Measurements from ENCODE around the gene PDGFD.

The PDGFD gene

DNA sequence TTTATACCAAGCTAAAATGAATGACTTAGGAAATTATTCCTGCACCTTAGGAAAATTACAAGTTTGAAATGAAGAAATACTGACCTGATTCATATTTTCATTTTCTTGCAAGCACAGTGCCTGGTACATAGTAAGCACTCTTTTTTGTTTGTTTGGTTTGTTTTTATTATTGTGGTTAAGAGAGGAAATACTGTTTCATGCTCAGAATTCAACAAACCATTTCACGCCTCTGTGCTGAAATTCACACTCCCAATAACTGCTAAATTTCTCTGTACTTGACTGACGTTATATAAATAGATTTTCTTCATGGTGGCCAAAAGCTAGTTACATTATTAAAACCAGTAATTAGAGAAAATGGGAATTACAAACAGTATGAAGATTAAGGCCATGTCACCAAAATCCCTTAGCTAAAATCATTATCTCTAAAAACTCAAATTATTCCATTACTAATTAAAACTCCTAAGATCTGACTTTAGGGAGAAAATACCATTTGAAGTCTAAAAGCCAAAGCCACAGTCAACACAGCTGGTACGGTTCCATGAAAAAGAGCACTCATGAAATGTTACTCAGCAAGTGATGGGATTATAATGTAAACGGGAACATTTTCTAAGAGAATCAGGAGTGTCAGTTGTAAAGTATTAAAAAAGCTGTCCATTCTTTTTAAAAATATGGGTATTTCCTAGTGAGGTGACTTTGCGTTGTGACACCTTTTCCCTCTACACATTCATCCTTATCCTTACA lies 205.3 kb downstream of the PDGFD start:
- no peak for DNase-seq (ENCODE audit: low read depth)

DNA sequence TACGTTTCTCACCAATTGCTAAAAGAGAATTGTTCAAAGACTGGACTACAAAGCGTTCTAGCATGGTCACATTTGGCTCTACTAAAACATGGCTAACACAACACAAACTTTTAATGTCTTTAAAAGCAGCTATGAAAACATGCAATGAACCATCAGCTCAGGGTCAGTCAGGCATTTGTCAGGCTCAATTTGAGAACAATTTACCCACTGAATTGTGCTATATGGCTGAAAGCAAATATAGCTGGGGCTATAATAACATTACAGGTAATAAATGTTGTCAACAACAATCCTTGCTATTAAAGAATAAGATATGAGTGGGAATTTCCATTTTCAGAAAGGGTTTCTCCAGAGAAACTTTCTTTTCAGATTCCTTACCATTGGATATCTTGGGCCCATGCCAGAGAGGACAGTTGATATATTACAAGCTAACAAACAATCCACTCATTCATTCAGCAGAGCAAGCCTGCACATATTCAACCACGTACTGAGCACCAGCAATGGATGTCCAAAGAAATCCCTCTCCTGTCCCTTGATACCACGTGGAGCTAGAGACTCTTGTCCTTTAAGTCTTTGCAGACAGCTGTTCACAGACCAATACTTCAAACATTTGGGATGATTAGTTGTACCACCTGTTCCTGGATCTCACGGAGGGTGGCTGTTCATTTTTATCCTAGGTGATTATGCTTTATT lies 210.0 kb downstream of the PDGFD start:
- no peak for DNase-seq (ENCODE audit: low read depth)

DNA sequence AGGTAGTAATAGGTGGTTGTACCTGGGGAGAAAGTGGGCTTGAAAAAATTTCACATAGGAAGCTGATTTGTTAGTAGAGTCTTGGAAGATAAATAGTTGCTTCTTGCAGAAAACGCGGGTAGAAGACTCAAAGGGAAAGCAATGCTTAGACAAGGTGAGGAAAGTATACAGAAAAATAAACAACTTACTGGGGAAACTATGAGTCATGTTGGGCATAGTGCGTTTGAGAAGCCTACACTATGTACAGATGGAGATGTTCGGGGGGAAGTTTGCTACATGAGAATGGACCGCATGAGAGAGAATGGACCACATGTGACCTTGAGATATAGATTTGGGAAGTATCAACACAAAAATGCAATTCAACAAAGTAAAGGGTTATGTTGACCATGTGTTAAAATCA lies 214.2 kb downstream of the PDGFD start:
- no peak for DNase-seq (ENCODE audit: low read depth)

DNA sequence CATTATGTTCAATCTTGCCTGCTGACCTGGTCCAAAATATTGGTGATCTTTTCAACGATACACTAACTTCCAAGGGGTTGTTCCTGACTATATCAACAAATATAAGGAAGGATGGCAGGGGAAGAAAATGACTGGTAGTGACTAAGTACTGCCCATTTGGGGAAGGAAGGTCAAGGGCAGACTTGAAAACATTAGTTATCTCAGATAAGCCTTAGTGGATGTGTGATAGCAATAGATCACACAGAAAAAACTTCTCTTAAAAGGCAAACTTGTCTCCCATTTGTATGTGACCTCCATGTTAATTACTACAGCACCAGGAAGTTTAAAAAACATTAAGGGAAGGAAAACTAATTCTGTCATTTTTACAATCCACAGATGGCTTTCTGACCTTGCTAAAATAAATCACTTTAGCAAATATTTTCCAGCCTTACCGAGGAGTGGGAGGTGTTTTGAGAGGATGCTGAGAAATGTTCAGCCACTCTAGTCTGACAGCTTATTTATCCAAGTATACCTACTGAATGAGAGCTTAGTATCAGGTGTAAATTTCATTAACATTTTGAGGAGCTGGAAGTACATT lies 215.7 kb downstream of the PDGFD start:
- no peak for DNase-seq (ENCODE audit: low read depth)

DNA sequence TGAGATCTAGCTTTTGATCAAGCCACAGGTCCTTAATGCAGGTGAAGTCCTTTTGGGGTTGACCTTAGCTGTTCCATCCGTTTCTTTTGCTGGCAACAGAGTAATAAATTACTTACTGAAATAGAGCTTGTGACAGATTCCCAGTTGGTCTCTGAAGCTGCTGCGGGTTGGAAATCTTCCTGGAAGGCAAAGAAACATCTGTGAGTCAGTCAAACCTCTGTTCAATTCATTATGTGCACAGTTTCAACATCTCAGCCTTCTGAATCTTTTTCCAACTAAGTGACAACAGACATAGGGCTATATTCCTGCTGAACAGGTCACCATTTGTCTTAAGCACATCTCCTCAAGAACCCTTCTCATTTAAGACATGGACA lies 216.4 kb downstream of the PDGFD start:
- peak; percentile 37 for DNase-seq (ENCODE audit: low read depth)

DNA sequence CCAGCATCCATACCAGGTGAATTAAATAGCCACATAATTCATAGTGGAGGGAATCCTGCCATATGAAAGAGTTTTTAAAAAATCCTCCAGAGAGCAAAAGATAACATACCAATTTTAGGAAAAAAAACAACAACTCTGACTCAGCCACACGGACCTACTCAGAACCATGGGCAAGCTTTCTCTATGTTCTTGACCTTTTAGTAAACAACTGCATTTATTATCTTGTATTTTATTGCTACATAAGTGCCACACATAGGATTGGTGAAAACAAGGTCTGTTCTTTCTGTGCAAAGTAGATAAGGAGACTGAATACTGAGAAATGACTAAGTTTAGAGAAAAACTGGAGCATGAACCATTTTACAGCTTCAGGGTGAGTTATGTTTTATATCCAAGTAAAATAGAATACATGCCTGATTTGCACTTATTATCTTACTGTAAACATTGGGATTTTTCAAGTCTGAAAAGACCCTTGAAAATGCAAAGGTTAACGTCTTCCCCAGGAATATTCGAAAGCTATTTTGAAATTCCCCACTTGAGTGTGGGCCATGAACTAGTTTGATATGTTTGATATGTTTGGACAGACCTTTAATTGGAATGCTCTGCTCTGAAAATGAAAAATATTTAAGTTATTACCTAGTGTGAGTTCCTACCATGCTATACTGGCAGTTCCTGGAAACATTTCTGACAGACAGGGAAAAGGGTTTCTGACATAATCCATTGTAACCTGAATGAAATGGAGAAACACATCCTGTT lies 217.0 kb downstream of the PDGFD start:
- DNase-seq (ENCODE audit: low read depth), result no peak

DNA sequence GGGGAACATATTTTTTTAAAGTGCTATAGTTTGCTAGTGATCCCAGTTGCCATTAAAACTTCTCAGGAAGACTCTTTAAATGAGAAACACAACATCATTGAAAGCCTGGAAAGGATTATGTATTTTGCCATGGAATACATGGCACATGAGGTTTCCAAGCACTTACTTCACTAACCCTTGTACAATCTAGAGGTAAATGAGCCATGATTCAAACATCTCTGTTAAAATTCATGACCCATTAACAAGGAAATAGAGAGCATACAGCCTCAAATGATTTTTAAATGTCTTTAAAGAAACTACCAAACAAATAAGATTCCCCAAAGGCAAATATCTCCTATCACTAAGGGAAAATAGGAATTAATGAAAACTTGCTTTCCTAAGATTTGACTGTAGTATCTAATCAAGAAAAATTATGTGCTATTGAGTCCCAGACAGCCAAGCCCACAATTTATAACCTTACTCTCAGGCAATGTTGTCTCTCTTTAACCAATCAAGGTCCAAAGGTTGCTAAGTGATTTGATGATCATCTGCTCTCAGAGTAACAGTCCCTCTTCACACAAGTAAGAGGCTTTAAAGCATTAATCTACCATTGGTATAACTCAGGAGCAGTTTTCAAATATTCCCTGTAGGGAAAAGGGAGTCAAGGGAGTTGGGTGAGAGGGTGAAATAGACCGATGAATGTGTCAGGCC lies 219.6 kb downstream of the PDGFD start:
- DNase-seq (ENCODE audit: low read depth), result no peak

DNA sequence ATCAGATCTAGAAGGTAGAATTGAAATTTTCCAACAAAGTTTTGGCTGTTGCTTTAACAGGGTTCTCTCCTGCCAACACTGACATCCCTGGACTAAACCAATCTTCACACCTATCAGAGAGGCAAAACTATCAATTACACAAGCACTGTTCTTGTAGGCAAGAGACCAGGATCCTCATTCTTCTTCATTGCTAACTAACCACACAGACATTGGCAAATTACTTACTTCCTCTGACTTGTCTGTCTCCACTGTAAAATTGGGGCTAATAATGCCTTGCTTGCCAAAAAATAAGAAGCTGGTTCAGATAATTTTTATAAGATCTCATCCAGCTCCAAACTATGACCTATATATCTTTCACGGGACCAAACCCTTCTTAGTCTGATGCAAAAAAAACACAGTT lies 221.3 kb downstream of the PDGFD start:
- no peak for DNase-seq (ENCODE audit: low read depth)

DNA sequence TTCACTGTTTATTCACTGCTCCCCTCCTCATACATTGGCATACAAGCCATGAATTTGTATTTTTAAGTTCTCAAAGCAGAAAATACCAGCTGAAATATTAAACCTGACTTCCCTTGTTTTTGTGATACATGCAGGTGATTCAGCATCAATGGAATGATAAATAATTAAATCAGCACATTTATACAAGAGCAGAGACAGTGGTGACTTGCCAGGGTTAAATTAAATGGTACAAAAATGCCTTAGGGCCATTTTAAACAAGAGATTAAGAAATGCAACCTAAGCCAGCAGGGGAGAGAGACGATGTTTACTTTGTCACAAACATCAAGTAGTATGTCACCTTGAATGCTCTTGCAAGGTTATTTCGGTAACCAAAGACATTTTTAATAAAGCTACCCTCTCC lies 223.4 kb downstream of the PDGFD start:
- no peak for DNase-seq (ENCODE audit: low read depth)

DNA sequence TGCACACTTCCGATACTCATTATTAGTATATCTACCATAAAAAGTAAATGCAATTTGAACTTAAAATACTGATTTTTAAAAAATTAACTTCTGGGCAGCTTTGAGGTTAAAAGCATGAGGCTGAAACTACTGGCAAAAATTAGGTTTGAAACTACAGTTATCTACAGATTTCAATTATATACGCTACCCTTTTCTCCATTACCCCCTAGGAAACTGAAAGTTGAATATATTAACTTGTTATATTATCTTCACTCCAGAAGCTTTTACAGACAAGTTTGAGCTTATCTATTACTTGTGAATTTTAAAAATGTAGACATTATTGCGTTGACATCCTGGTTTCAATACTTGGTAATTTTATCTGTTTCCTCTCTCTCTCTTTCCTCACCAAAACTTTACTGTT lies 224.3 kb downstream of the PDGFD start:
- no peak for DNase-seq (ENCODE audit: low read depth)

DNA sequence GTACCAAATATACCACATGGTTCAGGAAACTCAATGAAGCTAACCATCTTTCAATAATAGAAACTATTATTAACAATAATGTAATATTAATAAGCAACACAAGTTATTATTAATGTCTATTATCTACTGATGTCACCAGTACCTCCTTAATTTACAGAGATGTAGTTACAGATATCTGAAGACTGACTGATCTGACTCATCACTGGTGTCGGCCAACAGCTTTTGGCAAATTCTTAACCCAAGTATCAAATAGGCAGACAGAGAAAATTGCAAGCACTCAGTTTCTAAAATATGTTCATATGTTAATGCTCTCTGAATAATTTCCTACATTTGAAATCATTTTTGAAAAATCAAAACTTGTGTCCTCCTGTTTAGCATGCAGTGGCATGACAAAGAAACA lies 227.9 kb downstream of the PDGFD start:
- DNase-seq (ENCODE audit: low read depth), result no peak

DNA sequence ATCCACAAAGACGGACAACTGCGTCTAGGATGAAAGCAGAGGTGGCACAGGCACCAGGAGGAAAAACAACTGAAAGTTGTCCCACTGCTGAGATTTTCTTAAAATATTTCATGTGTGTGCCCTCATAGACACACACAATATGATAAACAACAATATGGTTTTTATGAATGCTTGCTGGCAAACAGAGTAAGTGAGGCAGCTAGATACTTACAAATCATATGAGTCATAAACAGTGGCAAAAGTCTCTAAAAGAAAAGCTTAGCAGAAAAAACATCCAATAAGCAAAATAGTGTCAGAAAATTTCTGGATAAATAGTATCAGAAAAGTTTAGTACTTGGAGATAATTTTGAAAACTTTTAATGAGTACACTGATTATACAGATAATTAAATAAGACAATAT lies 228.7 kb downstream of the PDGFD start:
- DNase-seq (ENCODE audit: low read depth), result no peak

DNA sequence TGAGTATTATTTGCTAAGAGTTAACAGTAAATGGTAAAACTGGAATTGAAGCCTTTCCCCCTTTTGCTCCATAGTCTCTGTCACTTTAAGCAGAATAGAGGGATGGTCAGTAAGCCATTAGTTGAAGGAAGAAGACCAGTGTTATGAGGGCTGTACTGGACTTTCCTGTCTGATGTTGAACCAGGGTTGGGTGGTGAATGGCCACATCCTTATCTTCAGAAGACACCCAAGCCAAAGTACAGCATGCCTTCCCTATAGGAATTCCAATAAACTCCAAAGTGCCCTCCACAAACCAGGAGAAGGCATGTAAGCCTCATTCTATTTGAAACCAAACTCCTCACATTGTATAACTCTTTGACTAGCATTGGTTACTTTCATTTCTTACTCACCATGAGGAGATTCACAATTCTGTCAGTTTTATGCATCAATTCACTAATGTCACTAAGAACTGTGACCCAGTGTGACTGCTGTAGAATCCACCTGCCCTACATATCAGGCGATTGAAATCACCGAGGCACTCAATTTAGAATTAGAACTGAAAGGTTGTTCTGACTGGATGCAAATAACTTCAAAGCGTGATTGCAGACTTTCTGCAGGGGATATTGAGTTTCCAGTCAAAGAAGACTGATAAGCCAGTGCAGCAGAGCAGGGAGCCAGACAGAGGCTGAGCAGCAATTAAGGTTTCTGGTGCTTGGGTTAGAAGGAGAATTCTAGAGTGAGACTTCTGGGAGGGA lies 234.6 kb downstream of the PDGFD start:
- DNase-seq (ENCODE audit: low read depth), result no peak

DNA sequence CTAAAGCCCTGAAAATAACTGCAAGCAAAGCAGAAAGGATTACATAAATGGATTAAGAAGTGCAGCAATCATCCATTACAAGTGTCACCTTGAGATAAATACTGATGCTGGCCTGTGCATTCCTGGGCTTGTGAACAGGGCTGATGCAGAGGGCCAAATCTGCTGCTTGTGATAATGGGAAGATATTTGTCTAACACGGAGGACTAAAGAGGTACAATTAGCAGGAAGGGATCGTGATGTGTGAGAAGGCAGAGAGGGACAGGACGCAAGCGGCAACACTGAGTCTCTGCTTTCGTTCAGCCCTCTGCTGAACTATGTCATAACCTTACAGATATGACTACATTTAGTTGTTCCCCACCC lies 235.2 kb downstream of the PDGFD start:
- DNase-seq (ENCODE audit: low read depth), result no peak

DNA sequence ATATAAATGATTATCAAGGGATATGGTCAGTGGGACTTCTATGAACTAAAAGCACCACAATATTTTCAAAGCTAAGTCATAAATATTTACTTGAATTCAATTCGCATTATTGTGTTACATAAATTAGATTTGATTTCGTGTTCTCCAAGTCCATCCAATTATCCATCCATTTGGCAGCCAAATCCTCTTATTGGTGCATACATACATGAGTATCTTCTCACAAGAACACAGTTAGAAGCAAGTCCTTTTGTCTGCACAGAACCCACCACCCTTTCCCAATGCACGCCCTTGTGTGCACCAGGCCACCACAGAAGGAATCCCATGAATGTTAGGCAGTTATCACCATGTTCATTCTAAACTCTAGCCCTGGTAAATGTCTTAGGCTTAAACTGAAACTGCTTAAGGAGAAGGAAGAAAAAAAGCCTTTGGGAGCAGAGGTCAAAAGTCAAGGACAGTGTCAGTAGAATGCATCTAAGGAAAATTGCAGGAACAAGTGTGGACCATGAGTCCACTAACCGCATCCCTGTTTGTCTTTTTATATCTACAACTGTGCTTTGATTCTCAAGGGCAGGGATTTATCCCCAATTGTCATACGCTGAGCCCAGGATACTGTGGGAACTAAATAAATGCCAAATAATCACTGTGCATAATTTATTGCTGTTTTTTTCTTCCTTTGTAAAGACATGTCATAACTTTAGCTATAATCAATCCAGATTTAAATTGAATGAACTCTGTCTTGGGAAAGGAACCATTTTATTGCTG lies 235.7 kb downstream of the PDGFD start:
- no peak for DNase-seq (ENCODE audit: low read depth)

DNA sequence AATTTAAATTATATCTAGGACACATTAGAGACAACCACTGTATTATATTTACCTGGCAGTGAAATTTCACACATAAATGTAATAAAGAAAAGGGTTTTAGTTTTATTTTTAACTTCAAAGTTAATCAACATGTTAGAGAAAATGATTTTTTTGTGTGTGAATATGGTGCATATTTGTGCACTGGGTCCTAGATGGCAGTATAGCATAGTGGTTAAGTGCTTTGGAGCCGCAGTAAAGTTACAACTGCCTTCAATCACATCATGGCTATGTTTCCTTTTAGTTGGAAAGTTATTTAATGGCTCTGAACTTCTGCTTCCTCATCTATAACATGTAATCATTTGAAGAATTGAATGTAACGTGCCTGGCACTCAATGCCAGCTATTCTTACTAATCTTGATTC lies 236.4 kb downstream of the PDGFD start:
- DNase-seq (ENCODE audit: low read depth), result no peak

DNA sequence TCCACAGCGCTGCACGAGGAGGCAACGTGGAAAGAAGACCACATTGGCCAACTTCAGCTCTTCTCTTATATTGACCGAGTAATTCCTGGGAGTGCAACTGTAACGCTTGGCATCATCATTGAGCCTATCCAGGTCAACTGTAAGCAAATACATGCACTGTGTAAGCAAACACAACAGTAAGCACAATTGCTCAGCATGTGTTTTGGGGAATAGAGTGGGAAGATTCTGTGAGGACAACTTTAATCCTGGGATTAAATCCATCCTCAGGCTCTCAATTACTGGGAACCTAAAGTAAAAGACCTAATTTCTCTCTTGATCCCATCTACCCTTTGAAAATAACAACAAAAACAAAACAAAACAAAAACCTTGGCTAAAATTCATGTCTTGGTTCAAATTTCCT lies 237.0 kb downstream of the PDGFD start:
- DNase-seq (ENCODE audit: low read depth), result no peak

DNA sequence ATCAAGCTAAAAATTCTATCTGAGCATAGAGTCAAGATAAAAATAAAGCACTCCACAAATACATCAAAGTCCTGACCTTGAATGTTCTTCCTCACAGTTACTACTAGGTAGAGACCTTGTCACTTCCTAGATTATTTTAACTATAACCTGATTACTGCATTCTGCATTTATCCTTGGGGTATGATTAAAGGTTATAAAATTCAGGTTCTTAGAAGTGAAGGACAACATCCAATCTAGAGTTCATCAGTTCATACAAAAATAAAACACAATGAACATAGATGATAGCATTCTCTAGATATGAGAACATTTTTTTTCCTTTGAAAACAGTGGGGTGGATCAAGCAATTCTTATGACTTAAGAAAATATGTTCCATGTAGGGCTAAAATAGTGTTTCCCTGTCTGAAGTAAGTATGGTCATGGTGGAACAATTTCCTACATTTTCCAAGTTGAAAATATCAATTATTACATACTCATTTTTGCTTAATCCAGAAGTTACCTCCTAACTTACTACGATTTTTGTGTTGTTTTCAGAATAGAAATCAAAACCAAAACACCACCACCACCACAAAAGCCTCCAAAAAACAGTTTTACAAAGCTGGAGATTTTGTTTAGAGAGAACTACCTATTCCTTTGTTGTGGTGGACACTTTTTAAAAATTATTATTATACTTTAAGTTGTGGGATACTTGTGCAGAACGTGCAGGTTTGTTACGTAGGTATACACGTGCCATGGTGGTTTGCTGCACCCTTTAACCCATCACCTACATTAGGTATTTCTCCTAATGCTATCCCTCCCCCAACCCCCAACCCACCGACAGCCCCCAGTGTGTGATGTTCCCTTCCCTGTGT lies 239.6 kb downstream of the PDGFD start:
- DNase-seq (ENCODE audit: low read depth), result no peak

DNA sequence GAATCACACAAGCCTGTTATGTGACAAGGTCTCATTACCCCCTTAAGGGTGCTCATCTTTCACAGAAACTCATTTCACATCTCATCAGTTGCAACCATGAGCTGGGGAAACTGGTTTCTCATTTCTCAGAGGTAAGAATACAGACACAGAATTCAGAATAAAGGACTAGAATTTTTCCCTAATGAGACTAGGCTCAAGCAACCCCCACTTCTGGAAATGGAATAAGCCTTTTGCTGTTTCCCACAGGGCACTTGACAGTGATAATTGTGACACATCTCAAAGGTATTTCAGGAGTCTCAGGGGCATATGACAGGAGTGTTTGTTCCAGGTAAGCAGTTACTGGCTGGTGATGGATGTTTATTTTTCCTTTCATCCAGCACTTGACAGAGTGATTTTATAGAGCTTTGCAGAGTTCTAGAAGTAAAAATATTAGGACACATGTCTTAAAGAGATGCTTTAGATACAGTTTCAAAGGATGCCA lies 240.5 kb downstream of the PDGFD start:
- DNase-seq (ENCODE audit: low read depth), result no peak

DNA sequence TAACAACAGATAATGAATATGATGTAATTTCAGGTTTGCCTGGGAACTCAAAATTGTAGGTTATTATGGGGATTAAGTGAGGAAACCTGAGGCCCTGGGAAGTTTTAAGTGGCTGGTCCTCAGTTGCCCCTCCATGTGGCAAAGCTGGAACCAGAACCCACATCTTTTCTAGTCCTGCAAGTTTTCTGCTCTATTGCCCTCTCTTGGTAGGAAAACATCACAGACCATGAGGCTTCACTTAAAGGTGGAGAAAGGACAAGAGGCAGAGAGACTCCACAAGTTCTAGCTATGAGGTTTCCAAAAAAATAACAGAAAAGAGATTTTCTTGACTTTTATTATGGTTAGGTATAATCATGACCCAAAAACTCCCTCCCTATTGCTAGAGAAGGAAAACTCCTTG lies 243.0 kb downstream of the PDGFD start:
- DNase-seq (ENCODE audit: low read depth), result no peak
